HG02678 (cell line): Measurements from ENCODE around the gene APP.
"Not testable (repeated sequence)": the region's sequence is repeated elsewhere in the genome, so short reads cannot be mapped to it uniquely, and the experiment has no call there.

Experiments
- ATAC-seq: cut with Tn5 transposase; IDR thresholded peaks from one replicate; pipeline ENCODE4 v1.9.1; 2021; ENCODE audit warnings: mild to moderate bottlenecking, moderate library complexity; ENCODE audit not compliant: unreplicated experiment

The APP gene

GRCh38 chr21:25953659-25954058 is 216.9 kb downstream of the APP start:
- ATAC-seq, result no peak

GRCh38 chr21:25953196-25953595 is 217.4 kb downstream of the APP start:
- no peak for ATAC-seq

GRCh38 chr21:25952306-25952705 is 218.3 kb downstream of the APP start:
- no peak for ATAC-seq

GRCh38 chr21:25949701-25950100 is 220.9 kb downstream of the APP start:
- no peak for ATAC-seq

- no peak for ATAC-seq
These were observed 225.8 kb downstream of the APP start for GRCh38 chr21:25944672-25945213.

- ATAC-seq, result no peak
These were observed 226.5 kb downstream of the APP start for GRCh38 chr21:25944082-25944481.

GRCh38 chr21:25942135-25942534 is 228.4 kb downstream of the APP start:
- ATAC-seq, result no peak

- no peak for ATAC-seq
These were observed 231.2 kb downstream of the APP start for GRCh38 chr21:25939396-25939761.

GRCh38 chr21:25938658-25939395 is 231.7 kb downstream of the APP start:
- ATAC-seq, result no peak

GRCh38 chr21:25936776-25937175 is 233.8 kb downstream of the APP start:
- no peak for ATAC-seq

- peak; percentile 58 for ATAC-seq
These were observed 235.8 kb downstream of the APP start for GRCh38 chr21:25934771-25935224.

- no peak for ATAC-seq
These were observed 236.4 kb downstream of the APP start for GRCh38 chr21:25934130-25934529.

- no peak for ATAC-seq
These were observed 238.8 kb downstream of the APP start for GRCh38 chr21:25931765-25932164.

- no peak for ATAC-seq
These were observed 240.6 kb downstream of the APP start for GRCh38 chr21:25929856-25930520.

- ATAC-seq, result no peak
These were observed 243.2 kb downstream of the APP start for GRCh38 chr21:25927195-25927880.

GRCh38 chr21:25925936-25926335 is 244.6 kb downstream of the APP start:
- ATAC-seq, result no peak

GRCh38 chr21:25925064-25925800 is 245.3 kb downstream of the APP start:
- no peak for ATAC-seq

- not testable (repeated sequence) for ATAC-seq
These were observed 252.4 kb downstream of the APP start for GRCh38 chr21:25918152-25918551.

GRCh38 chr21:25916226-25916625 is 254.3 kb downstream of the APP start:
- no peak for ATAC-seq

GRCh38 chr21:25913479-25913878 is 257.1 kb downstream of the APP start:
- no peak for ATAC-seq

- ATAC-seq, result no peak
These were observed 258.2 kb downstream of the APP start for GRCh38 chr21:25912402-25912746.
